PC-9 (cell line): ENCODE measurements around the gene MYO5B.
A peak's percentile ranks its signal among the peaks of the same experiment; 100 is the strongest.

Experiments used
- EZH2 ChIP-seq: fragments of 200-600 bp; sonication (generic); IDR thresholded peaks from 2 replicates; pipeline ENCODE4 v1.8.0; 2017; ENCODE audit warnings: antibody characterized with exemption, low read depth
- TF ChIP-seq, protein P1 (sequence below): fragments of 200-600 bp; sonication (generic); conservative IDR thresholded peaks from 2 replicates; pipeline ENCODE4 v1.6.1; 2017; ENCODE audit warnings: mixed run types, antibody characterized with exemption, mild to moderate bottlenecking, moderate library complexity

DNA sequence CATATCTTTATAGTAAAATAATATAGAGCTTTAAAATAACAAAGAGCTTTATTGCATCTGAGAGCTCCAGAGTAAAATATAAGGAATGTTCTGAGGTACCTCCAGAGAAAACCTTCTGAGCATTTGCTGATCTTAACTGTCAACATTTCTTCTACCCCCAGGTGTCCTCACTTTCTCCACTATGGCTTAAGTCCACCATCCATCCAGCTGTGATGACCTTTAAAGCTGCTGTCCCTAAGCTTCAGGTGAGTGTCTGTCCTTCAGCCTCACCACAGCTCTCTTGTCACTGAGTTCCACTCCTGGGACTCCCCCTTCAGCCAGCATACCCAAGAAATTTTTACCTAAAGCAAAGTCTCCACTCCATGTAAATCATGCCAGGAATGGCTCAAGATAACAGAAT lies 137.9 kb downstream of the MYO5B start:
- TF ChIP-seq, protein P1, sequence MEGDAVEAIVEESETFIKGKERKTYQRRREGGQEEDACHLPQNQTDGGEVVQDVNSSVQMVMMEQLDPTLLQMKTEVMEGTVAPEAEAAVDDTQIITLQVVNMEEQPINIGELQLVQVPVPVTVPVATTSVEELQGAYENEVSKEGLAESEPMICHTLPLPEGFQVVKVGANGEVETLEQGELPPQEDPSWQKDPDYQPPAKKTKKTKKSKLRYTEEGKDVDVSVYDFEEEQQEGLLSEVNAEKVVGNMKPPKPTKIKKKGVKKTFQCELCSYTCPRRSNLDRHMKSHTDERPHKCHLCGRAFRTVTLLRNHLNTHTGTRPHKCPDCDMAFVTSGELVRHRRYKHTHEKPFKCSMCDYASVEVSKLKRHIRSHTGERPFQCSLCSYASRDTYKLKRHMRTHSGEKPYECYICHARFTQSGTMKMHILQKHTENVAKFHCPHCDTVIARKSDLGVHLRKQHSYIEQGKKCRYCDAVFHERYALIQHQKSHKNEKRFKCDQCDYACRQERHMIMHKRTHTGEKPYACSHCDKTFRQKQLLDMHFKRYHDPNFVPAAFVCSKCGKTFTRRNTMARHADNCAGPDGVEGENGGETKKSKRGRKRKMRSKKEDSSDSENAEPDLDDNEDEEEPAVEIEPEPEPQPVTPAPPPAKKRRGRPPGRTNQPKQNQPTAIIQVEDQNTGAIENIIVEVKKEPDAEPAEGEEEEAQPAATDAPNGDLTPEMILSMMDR, result peak; percentile 55
- TF ChIP-seq EZH2, result no peak
